ENCODE results near the gene SYN1.

The SYN1 gene

DNA sequence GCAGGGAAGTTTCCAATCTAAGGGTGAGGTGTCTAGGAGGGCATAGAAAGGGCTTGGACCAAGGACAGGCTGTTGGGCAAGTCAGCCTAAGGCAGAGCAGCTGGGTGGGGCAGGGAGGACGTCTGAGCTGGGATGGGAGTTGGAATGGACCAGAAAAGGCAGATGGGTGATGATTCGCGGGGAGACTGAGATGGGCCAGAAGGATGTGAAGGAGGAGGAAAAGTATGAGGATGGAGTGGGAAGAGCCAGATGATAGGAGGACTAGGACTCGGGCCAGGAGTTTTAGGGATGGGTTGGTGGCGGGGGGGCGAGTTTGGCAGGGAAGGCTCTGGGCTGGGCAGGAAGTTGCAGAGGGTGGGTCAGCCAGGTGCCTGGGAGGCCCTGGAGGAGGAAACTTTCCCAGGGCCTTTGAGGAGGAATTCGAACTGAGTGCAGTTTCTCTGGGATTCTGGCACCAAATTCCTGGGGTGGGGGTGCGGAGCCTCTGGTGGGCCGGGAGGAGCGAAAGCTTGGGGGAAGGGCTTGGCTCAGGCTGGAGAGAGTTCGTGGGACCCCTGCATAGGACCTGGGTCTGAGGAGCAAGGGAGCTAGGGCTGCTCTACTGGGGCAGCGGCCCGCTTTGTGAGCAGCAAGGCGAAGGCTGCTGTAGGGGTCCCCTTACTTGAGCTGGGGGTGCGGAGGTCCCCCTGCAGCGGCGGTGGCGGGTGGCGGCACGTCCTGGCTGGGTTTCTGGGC, 46.1 kb downstream of the SYN1 start:
- FAIRE-seq = no peak
- TF ChIP-seq, protein P1, sequence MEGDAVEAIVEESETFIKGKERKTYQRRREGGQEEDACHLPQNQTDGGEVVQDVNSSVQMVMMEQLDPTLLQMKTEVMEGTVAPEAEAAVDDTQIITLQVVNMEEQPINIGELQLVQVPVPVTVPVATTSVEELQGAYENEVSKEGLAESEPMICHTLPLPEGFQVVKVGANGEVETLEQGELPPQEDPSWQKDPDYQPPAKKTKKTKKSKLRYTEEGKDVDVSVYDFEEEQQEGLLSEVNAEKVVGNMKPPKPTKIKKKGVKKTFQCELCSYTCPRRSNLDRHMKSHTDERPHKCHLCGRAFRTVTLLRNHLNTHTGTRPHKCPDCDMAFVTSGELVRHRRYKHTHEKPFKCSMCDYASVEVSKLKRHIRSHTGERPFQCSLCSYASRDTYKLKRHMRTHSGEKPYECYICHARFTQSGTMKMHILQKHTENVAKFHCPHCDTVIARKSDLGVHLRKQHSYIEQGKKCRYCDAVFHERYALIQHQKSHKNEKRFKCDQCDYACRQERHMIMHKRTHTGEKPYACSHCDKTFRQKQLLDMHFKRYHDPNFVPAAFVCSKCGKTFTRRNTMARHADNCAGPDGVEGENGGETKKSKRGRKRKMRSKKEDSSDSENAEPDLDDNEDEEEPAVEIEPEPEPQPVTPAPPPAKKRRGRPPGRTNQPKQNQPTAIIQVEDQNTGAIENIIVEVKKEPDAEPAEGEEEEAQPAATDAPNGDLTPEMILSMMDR (IDR thresholded peaks at IDR 0.05; ENCODE audit: insufficient read depth, missing control alignments) = no peak
- no peak for DNase-seq (ENCODE audit: insufficient read length, low spot score)

DNA sequence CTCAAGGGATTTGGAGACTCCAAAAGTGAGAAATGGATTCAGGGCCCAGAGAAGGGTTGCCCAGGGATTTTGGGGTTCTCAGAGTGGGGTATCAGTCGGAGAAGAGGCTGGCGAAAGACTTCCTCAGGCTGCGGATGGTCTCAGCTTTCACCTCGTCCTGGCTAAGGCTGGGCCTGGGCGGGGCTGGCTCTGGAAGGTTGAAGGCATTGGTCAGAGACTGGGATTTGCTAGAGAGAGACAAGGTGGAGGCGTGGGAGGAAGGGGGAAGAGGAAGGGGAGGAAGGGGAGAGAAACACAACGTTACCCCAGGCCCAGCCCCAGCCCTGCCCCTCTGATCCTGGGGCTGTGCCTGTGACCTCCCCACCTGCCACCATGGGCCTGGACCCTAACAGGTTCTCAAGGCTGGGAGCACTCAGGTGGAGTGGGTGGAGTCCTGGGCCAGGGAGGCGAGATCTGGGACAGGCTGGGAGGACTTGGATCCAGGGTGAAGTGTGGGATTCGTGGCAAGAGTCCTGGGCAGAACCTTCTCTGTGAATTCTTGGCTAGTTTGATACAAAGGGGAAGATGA, 46.8 kb downstream of the SYN1 start:
- FAIRE-seq = no peak
- no peak for DNase-seq (ENCODE audit: insufficient read length, low spot score)
- TF ChIP-seq, protein P1 (IDR thresholded peaks at IDR 0.05; ENCODE audit: insufficient read depth, missing control alignments) = no peak

- TF ChIP-seq, protein P1 (IDR thresholded peaks at IDR 0.05; ENCODE audit: insufficient read depth, missing control alignments) = no peak
- FAIRE-seq = no peak
Observed at GRCh38 chrX:47571896-47572295, 47.8 kb downstream of the SYN1 start.

GRCh38 chrX:47571215-47571614, 48.4 kb downstream of the SYN1 start:
- TF ChIP-seq, protein P1 (IDR thresholded peaks at IDR 0.05; ENCODE audit: insufficient read depth, missing control alignments) = no peak
- DNase-seq (ENCODE audit: insufficient read length, low spot score) (no peak), FAIRE-seq (no peak)

More at GRCh38 chrX:47571896-47572295, 47.8 kb downstream of the SYN1 start:
- no peak for DNase-seq (ENCODE audit: insufficient read length, low spot score)

GRCh38 chrX:47570794-47571193, 48.9 kb downstream of the SYN1 start:
- TF ChIP-seq, protein P1 (IDR thresholded peaks at IDR 0.05; ENCODE audit: insufficient read depth, missing control alignments) = no peak
- FAIRE-seq (no peak), DNase-seq (ENCODE audit: insufficient read length, low spot score) (no peak)

- FAIRE-seq (no peak), DNase-seq (ENCODE audit: insufficient read length, low spot score) (no peak)
- TF ChIP-seq, protein P1 (IDR thresholded peaks at IDR 0.05; ENCODE audit: insufficient read depth, missing control alignments) = peak; percentile 7
Observed at GRCh38 chrX:47568656-47569295, 50.9 kb downstream of the SYN1 start.

DNA sequence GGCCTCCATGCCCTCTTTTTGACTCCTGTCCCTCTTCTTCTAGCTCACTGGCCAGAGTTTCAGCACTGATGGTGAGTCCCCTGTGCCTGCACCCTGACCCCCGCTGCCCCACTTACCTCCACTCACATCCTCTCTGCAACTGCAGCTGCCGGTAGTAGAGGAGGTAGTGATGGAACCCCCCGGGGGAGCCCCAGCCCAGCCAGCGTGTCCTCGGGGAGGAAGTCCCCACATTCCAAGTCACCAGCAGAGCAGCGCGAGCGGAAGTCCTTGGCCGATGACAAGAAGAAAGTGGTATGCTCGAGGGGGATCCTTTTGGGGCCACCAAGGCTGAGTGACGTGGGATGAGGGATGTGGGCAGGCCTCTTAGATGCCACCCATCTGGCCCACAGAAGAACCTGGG, 52.8 kb downstream of the SYN1 start:
- DNase-seq (ENCODE audit: insufficient read length, low spot score) (no peak), FAIRE-seq (no peak)
- TF ChIP-seq, protein P1 (IDR thresholded peaks at IDR 0.05; ENCODE audit: insufficient read depth, missing control alignments) = no peak
